ENCODE measurements around the gene RANBP17.
"Not testable (repeated sequence)": the region's sequence is repeated elsewhere in the genome, so short reads cannot be mapped to it uniquely, and the experiment has no call there.

RANBP17 gene

GRCh38 chr5:170941788-170942187, 80.0 kb downstream of the RANBP17 start:
- DNase-seq (ENCODE audit: low spot score): no peak

DNA sequence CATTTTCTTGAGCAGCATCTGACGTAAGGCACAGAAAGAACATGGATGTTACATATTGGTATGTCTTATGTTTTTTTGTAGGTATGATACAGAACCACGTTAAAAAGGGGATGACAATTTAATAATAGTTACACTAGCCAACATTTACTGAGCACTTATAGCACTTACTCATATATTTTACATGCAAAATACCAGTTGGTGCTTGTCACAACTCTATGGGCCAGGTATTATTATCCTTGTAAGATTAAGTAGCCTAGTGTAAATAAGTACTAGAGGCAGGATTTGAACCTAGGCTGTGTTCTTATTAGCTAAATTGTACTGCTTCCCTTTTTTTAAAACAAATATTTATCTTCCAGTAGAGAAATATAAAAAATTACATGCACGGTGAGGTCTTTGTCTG, 83.5 kb downstream of the RANBP17 start:
- DNase-seq (ENCODE audit: low spot score): no peak

GRCh38 chr5:170960567-170960966, 98.7 kb downstream of the RANBP17 start:
- no peak for DNase-seq (ENCODE audit: low spot score)

DNA sequence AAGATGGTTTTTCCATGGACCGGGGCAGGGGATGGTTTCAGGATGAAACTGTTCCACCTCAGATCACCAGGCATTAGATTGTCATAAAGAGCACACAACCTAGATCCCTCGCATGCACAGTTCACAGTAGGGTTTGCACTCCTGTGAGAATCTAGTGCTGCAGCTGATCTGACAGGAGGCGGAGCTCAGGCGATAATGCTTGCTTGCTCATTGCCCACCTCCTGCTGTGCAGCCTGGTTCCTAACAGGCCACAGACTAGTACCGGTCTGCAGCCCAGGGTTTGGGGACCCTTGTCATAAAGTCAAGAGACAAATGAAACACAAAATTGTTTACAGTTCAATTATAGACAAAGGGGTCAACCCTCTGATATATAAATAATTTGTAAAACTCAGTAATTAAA, 101.7 kb downstream of the RANBP17 start:
- DNase-seq (ENCODE audit: low spot score): no peak

- no peak for DNase-seq (ENCODE audit: low spot score)
Measured at GRCh38 chr5:170974461-170974860, 112.6 kb downstream of the RANBP17 start.

DNA sequence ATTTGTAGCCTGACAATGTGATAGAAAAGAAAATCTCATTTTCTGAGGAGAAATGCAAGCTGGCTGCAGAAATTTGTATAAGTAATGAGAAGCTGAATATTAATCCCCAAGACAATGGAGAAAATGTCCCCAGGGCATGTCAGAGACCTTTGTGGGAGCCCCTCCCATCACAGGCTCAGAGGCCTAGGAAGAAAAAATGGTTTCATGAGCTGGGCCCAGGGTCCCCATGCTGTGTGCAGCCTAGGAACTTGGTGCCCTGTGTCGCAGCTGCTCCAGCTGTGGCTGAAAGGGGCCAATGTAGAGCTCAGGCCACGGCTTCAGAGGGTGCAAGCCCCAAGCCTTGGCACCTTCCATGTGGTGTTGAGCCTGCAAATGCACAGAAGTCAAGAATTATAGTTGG, 118.4 kb downstream of the RANBP17 start:
- DNase-seq (ENCODE audit: low spot score): not testable (repeated sequence)

- no peak for DNase-seq (ENCODE audit: low spot score)
Measured at GRCh38 chr5:170985486-170985885, 123.7 kb downstream of the RANBP17 start.

DNA sequence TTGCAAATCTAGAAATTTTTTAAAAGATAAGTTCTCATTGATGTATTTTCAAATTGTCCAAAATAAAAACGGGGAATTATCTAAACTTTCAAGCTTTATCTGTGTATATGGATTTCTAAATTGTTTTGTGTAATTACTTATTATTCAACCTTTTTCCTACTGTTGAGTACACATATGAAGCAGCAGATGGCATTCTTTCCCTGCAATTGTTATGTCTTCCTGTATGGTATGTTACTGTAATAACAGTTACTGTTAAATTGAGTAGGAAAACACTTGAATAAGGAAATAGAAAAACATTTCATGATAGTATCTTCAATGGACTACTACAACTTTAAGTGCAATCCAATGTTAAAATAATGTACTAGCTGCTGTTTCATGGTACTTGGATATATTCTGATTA, 124.8 kb downstream of the RANBP17 start:
- DNase-seq (ENCODE audit: low spot score): no peak

DNA sequence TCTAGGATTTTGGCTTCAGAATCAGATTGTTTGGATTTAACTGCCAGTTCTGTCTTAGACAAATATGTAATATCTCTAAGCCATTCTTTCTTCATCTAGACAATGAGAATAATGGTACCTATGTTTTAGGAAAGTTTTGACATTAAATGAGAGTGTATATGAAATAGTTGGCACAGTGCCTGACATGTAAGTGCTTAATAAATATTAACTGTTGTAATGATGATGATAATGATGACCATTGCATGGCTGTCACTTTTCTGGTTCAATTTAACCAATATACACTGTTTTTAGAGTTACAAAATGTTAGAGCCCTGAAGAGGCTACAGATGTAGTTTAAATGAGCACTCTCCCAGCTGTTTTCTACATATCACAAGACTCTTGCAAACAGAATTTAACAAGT, 131.7 kb downstream of the RANBP17 start:
- no peak for DNase-seq (ENCODE audit: low spot score)

DNA sequence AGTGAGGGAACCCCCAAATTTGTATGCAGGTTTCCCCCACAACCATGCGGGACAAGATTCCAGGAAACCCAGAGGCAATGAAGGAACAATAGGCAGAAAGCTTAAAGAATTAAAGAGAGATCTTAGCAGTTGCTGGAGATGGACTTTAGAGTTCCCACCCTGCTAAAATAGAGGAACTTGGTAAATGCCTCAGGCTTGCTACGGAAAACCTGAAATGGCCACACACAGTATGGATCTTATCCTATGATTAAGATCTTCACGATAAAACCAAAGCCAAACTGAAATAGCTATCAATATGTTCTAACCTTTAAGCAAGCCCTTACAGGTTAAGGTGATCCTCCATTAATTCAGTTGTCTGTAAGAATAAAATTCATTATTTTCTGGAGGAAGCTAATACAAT, 148.3 kb downstream of the RANBP17 start:
- no peak for DNase-seq (ENCODE audit: low spot score)

- no peak for DNase-seq (ENCODE audit: low spot score)
Measured at GRCh38 chr5:171010816-171011215, 149.0 kb downstream of the RANBP17 start.

DNA sequence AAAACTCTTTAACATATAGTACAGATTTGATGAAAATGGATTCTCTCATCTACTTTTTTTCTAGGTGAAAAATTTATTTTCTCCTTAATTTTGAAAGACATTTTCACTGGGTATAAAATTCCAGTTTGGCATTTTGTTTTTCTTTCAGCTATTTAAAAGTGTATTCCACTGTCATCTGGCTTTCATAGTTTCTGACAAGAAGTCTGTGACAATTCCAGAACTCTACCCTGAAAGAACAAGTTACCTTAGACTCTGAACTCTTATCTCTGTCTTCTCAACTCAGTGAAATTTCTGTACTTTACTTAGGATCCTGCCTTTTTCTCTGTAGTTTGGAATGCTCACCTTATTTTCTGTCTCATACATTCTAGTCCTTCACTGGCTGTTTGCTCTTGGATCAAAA, 161.7 kb downstream of the RANBP17 start:
- DNase-seq (ENCODE audit: low spot score): no peak

- DNase-seq (ENCODE audit: low spot score): no peak
Measured at GRCh38 chr5:171024084-171024483, 162.3 kb downstream of the RANBP17 start.

- no peak for DNase-seq (ENCODE audit: low spot score)
Measured at GRCh38 chr5:171029401-171029800, 167.6 kb downstream of the RANBP17 start.

- no peak for DNase-seq (ENCODE audit: low spot score)
Measured at GRCh38 chr5:171031977-171032376, 170.2 kb downstream of the RANBP17 start.

DNA sequence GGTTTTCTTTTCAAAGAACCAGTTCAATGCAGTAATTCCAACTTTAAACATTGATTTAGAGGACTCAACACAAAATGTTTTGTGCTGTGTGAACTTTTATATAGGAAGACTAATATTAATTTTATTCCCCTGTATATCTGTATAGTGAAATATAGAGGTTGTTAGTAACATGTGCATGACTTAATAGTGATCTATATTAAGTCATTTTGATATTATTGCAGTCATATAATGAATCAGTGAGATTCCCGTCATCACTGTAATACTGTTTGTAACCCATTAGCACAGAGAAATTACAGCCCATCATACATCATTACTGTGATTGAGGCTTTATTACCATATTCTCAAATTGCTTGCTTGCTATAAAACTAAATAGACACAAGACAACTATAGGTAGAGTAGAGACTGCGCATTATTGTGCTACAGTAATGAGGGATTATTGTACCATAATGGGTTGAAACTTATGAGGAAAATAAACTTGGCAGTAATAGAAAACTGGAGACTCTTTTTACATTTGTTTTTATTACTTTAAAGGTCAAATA, 170.7 kb downstream of the RANBP17 start:
- DNase-seq (ENCODE audit: low spot score): no peak

- not testable (repeated sequence) for DNase-seq (ENCODE audit: low spot score)
Measured at GRCh38 chr5:171041893-171042292, 180.1 kb downstream of the RANBP17 start.

- no peak for DNase-seq (ENCODE audit: low spot score)
Measured at GRCh38 chr5:171050916-171051315, 189.1 kb downstream of the RANBP17 start.

- no peak for DNase-seq (ENCODE audit: low spot score)
Measured at GRCh38 chr5:171055875-171056454, 194.1 kb downstream of the RANBP17 start.

GRCh38 chr5:171067540-171068130, 205.8 kb downstream of the RANBP17 start:
- no peak for DNase-seq (ENCODE audit: low spot score)

DNA sequence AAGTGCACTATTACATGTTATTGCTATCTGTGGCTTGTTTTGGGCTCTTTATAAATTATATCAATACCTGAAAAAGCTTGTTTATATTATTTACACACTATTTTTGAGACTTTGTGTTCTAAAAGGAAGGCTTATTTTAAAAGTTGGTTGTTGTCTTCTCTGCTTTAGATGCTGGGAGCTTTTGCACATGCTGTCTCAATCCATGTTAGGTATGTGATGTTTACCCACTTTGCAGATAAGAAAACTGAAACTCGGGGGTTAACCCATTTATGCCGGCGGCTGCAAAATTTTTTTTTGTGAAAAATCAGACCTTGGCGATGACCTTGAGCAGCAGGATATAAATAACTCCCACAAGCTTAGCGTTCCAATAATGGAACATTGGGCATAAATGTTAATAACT, 212.9 kb downstream of the RANBP17 start:
- no peak for DNase-seq (ENCODE audit: low spot score)

- DNase-seq (ENCODE audit: low spot score): no peak
Measured at GRCh38 chr5:171080186-171080938, 218.5 kb downstream of the RANBP17 start.

DNA sequence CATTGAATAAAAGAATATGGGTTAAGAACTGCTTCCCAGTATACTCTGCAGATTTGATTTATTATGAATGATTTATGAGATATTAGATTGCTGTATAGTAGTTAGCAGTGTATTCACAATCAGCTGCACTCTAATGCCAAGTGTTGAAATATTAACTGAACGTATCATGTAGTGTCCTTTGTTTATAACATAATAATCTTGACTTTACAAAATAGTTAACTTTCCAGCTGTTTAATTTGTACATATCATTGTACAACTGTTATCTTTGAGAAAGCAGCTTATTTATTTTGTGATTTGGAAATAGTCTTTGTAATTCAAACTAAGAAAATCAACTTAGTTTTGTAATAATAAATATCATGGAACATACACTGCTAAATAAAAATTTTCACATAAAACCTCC, 219.5 kb downstream of the RANBP17 start:
- DNase-seq (ENCODE audit: low spot score): no peak
